ENCODE results near the gene COQ9. TPM values are rescaled to one million over a fixed set of nuclear protein-coding genes. Genes with fewer than 3 reads are reported as not detected.

The COQ9 gene
- total RNA-seq, 4 donors from 2014 or later = 113 to 154 (median 148) TPM

GRCh38 chr16:57409870-57410587 is 37.2 kb upstream of the COQ9 start:
- Histone ChIP-seq H3K27me3 (no peaks in the 10 kb centered on the region), H3K27ac (no peak overlapping the region), H3K4me1 (no peaks in the 10 kb centered on the region), H3K4me3 (no peak overlapping the region), H3K36me3 (no peaks in the 10 kb centered on the region), H3K9me3 (no peaks in the 10 kb centered on the region)
- 67 to 100% methylated on average over 1 to 13 of the region's 14 CpGs for WGBS, 2 donors (ENCODE audit: low coverage in 1 of 2)
- TF ChIP-seq CTCF (IDR thresholded peaks at IDR 0.05) (no peak), POLR2AphosphoS5 (IDR thresholded peaks at IDR 0.05) (no peak), POLR2A (IDR thresholded peaks at IDR 0.05) (no peak), EP300 (IDR thresholded peaks at IDR 0.05; ENCODE audit: low read depth) (no peak)
- no peak for DNase-seq
- in situ Hi-C loops (cut with MboI; ENCODE audit: low pct_ligation_motif_present in 1 of 4, low pct_unique_long_range_greater_than_20kb in 1 of 4, low sequenced_read_pairs in 3 of 4) (loop anchor here in 2 of 4 donors (10.0 to 25.0 kb wide), 2 partner anchors 105 to 323 kb away; partner anchors contain the start of gene CPNE2 (in 2 of the 2)), intact Hi-C loops (cut with DNase I; ENCODE audit: low total_unique reads) (no loop called here)

DNA sequence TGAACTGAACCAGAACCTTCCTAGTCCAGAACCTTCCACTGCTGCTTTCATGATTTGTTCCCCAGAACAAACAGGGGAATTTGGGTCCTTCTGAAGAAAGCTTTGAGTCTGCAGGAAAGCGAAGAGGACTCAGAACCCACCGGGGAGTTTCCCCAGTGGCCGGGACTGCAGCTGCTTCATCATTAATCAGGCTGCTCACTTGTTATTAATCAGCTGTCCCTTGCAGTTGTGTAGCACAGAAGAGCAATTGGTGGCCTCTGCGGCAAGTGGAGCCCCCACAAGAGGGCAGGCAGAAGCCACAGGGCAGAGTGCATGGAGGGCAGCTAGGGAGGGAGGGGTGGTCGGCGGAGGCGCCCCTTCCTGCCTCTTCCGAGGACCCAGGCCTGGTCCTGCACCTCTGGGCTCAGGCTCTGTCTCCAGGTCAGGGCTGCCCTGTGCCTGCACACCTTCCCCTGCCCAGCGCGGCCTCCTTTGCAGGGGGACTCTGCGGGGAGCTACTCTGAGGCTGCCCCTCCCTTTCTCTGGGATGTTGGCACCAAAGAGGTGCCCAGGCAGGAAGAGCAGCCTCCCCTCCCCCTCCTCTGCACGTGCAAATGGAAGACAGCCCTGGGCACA is 35.8 kb upstream of the COQ9 start:
- in situ Hi-C loops (cut with MboI; ENCODE audit: low pct_ligation_motif_present in 1 of 4, low pct_unique_long_range_greater_than_20kb in 1 of 4, low sequenced_read_pairs in 3 of 4) = loop anchor here in 2 of 4 donors (10.0 to 25.0 kb wide), 2 partner anchors 107 to 324 kb away; partner anchors contain the start of gene CPNE2 (in 2 of the 2)
- no peaks in the 10 kb centered on the region for H3K27me3 ChIP-seq
- WGBS, 2 donors (ENCODE audit: low coverage in 1 of 2) = 61% methylated on average over 12 of the region's 12 CpGs; no CpG with 5 or more reads in 1 of the 2 donors

GRCh38 chr16:57412584-57412983 is 34.7 kb upstream of the COQ9 start:
- 82% methylated on average over 9 of the region's 9 CpGs; no CpG with 5 or more reads in 1 of the 2 donors for WGBS, 2 donors (ENCODE audit: low coverage in 1 of 2)
- Histone ChIP-seq H3K9me3 (no peaks in the 10 kb centered on the region), H3K27me3 (no peaks in the 10 kb centered on the region), H3K36me3 (no peaks in the 10 kb centered on the region), H3K27ac (no peak overlapping the region), H3K4me1 (peaks cover 6 to 13% (median 12%) of the 10 kb centered on the region in 4 donors), H3K4me3 (no peak overlapping the region)
- intact Hi-C loops (cut with DNase I; ENCODE audit: low total_unique reads) (no loop called here), in situ Hi-C loops (cut with MboI; ENCODE audit: low pct_ligation_motif_present in 1 of 4, low pct_unique_long_range_greater_than_20kb in 1 of 4, low sequenced_read_pairs in 3 of 4) (loop anchor here in 2 of 4 donors (10.0 to 25.0 kb wide), 2 partner anchors 108 to 325 kb away; partner anchors contain the start of gene CPNE2 (in 2 of the 2))
- DNase-seq = no peak
- no peak for TF ChIP-seq POLR2A (IDR thresholded peaks at IDR 0.05)
- no peak for TF ChIP-seq POLR2AphosphoS5 (IDR thresholded peaks at IDR 0.05)
- TF ChIP-seq EP300 (IDR thresholded peaks at IDR 0.05; ENCODE audit: low read depth) = no peak
- TF ChIP-seq CTCF (IDR thresholded peaks at IDR 0.05) = no peak

More for the DNA sequence above, 35.8 kb upstream of the COQ9 start:
- TF ChIP-seq POLR2A (IDR thresholded peaks at IDR 0.05) = no peak
- TF ChIP-seq POLR2AphosphoS5 (IDR thresholded peaks at IDR 0.05) = no peak
- TF ChIP-seq CTCF (IDR thresholded peaks at IDR 0.05) = no peak
- no peak for TF ChIP-seq EP300 (IDR thresholded peaks at IDR 0.05; ENCODE audit: low read depth)
- Histone ChIP-seq H3K4me1 (peaks cover 0 to 3% (median 2%) of the 10 kb centered on the region in 4 donors), H3K9me3 (no peaks in the 10 kb centered on the region), H3K4me3 (no peak overlapping the region), H3K36me3 (no peaks in the 10 kb centered on the region), H3K27ac (no peak overlapping the region)
- intact Hi-C loops (cut with DNase I; ENCODE audit: low total_unique reads) = no loop called here
- DNase-seq = no peak

DNA sequence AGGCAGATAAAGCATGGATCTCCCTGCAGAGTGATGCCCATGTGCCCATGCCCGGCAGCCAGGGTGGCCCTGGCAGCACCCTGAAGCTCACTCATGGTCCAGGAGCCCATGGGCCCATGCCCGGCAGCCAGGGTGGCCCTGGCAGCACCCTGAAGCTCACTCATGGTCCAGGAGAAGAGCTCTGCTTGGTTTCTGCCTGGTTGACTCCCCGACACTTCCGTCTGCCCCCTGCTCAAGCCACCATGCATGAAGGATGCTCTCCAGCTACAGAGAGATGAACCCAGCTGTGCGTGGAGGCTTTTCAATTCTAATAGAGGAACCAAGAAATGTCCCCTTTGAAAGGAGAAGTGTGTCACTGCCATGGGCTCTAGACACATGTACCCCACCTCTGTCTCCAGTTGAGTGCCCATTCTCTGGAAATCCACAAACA is 34.0 kb upstream of the COQ9 start:
- Histone ChIP-seq H3K4me3 (no peak overlapping the region), H3K4me1 (peaks cover 6 to 16% (median 12%) of the 10 kb centered on the region in 4 donors), H3K36me3 (no peaks in the 10 kb centered on the region), H3K27me3 (no peaks in the 10 kb centered on the region), H3K27ac (no peak overlapping the region), H3K9me3 (no peaks in the 10 kb centered on the region)
- no peak for TF ChIP-seq POLR2A (IDR thresholded peaks at IDR 0.05)
- TF ChIP-seq CTCF (IDR thresholded peaks at IDR 0.05) = no peak
- TF ChIP-seq POLR2AphosphoS5 (IDR thresholded peaks at IDR 0.05) = no peak
- TF ChIP-seq EP300 (IDR thresholded peaks at IDR 0.05; ENCODE audit: low read depth) = no peak
- 53 to 100% methylated on average over 2 to 5 of the region's 5 CpGs for WGBS, 2 donors (ENCODE audit: low coverage in 1 of 2)
- in situ Hi-C loops (cut with MboI; ENCODE audit: low pct_ligation_motif_present in 1 of 4, low pct_unique_long_range_greater_than_20kb in 1 of 4, low sequenced_read_pairs in 3 of 4) (loop anchor here in 2 of 4 donors (10.0 to 25.0 kb wide), 2 partner anchors 109 to 326 kb away; partner anchors contain the start of gene CPNE2 (in 2 of the 2)), intact Hi-C loops (cut with DNase I; ENCODE audit: low total_unique reads) (no loop called here)
- no peak for DNase-seq

All from transverse colon (tissue), 4 donors.